ENCODE data around the gene LRRC32. TPM values are rescaled to one million over a fixed set of nuclear protein-coding genes. Genes with fewer than 3 reads are reported as not detected.

LRRC32 gene
- total and polyA plus RNA-seq, 9 of the 15 experiments (the other 6 are each of a cell fraction or from before 2014, with no cell fraction given), result 0.10 to 0.50 (median 0.19) TPM; not detected in 5

- DNase-seq (ENCODE audit: extremely low read depth in 1 of 4, low spot score in 3 of 4) (no peak), ATAC-seq (no peak), FAIRE-seq (no peak)
- CTCF ChIA-PET (ENCODE audit: low intra/inter-chr PET ratio), result no interaction called here
- Histone ChIP-seq H3K9me1 (ENCODE audit: control insufficient read depth, insufficient read depth, low read length) (no peaks in the 10 kb centered on the region), H4K20me1 (replicated peaks; ENCODE audit: control insufficient read depth, insufficient read depth, low read length) (0 out of 2 replicates have a peak, but pooled peaks cover 14% of the 10 kb centered on the region), H3K4me2 (ENCODE audit: insufficient read depth, low read length) (no peak overlapping the region), H3K36me3 (ENCODE audit: control insufficient read depth, insufficient read depth, low read length) (no peaks in the 10 kb centered on the region), H3K79me2 (ENCODE audit: control insufficient read depth, insufficient read depth, low read length) (no peaks in the 10 kb centered on the region), H3K27ac (ENCODE audit: extremely low read depth, low read depth, low read length) (no peak overlapping the region), H3K4me1 (replicated peaks in 1 of 2; ENCODE audit: control insufficient read depth in 2 of 2, insufficient read depth in 2 of 2, low read length in 2 of 2) (peaks cover 18 to 34% of the 10 kb centered on the region in 2 experiments; a peak in 4 of 5 replicates), H3K4me3 (no peak overlapping the region), H2AFZ (ENCODE audit: low read depth, low read length) (no peak overlapping the region), H3K9ac (ENCODE audit: insufficient read depth in 1 of 2, low read depth in 2 of 2, low read length in 2 of 2) (no peak overlapping the region), H3K27me3 (ENCODE audit: control insufficient read depth in 2 of 2, insufficient read depth in 2 of 2, low read length in 2 of 2) (peaks cover 12 to 18% of the 10 kb centered on the region in 2 experiments), H3K9me3 (replicated peaks; ENCODE audit: control insufficient read depth, insufficient read depth, low read depth, low read length) (no peaks in the 10 kb centered on the region)
- WGBS (ENCODE audit: insufficient coverage, low coverage, missing lambda C conversion rate), result 60% methylated on average over 5 of the region's 5 CpGs
- in situ Hi-C loops (cut with MboI) (no loop called here), intact Hi-C loops (cut with micrococcal nuclease) (no loop called here)
- no TSS peak for BruUV-seq (replicated peaks)
- POLR2A ChIA-PET, result no interaction called here
- no peak for TF ChIP-seq ZNF232 (CRISPR knock-in tag; IDR thresholded peaks at IDR 0.05)
- peak; percentile 33 for TF ChIP-seq RBM25 (IDR thresholded peaks at IDR 0.05; ENCODE audit: low read depth, low read length, severe bottlenecking)
Measured at GRCh38 chr11:76666830-76667229, 3.7 kb downstream of the LRRC32 start.

GRCh38 chr11:76666408-76666807, 4.1 kb downstream of the LRRC32 start:
- intact Hi-C loops (cut with micrococcal nuclease) (no loop called here), in situ Hi-C loops (cut with MboI) (no loop called here)
- Histone ChIP-seq H3K9me3 (replicated peaks; ENCODE audit: control insufficient read depth, insufficient read depth, low read depth, low read length) (no peaks in the 10 kb centered on the region), H3K4me3 (no peak overlapping the region), H3K9me1 (ENCODE audit: control insufficient read depth, insufficient read depth, low read length) (no peaks in the 10 kb centered on the region), H3K36me3 (ENCODE audit: control insufficient read depth, insufficient read depth, low read length) (no peaks in the 10 kb centered on the region), H3K4me2 (ENCODE audit: insufficient read depth, low read length) (no peak overlapping the region), H3K9ac (ENCODE audit: insufficient read depth in 1 of 2, low read depth in 2 of 2, low read length in 2 of 2) (no peak overlapping the region), H2AFZ (ENCODE audit: low read depth, low read length) (no peak overlapping the region), H4K20me1 (replicated peaks; ENCODE audit: control insufficient read depth, insufficient read depth, low read length) (0 out of 2 replicates have a peak, but pooled peaks cover 10% of the 10 kb centered on the region), H3K79me2 (ENCODE audit: control insufficient read depth, insufficient read depth, low read length) (no peaks in the 10 kb centered on the region), H3K27me3 (ENCODE audit: control insufficient read depth in 2 of 2, insufficient read depth in 2 of 2, low read length in 2 of 2) (peaks cover 12 to 18% of the 10 kb centered on the region in 2 experiments), H3K4me1 (replicated peaks in 1 of 2; ENCODE audit: control insufficient read depth in 2 of 2, insufficient read depth in 2 of 2, low read length in 2 of 2) (peaks cover 18 to 34% of the 10 kb centered on the region in 2 experiments; a peak in 4 of 5 replicates), H3K27ac (ENCODE audit: extremely low read depth, low read depth, low read length) (no peak overlapping the region)
- TF ChIP-seq CSDE1 (IDR thresholded peaks at IDR 0.05), result no peak
- no peak for TF ChIP-seq ATF6 (CRISPR knock-in tag; IDR thresholded peaks at IDR 0.05)
- 64% methylated on average over 4 of the region's 7 CpGs for WGBS (ENCODE audit: insufficient coverage, low coverage, missing lambda C conversion rate)
- BruUV-seq (replicated peaks), result no TSS peak
- ATAC-seq, result 0 out of 3 replicates have a peak, but pooled peaks have one; percentile 6
- ChIA-PET CTCF (ENCODE audit: low intra/inter-chr PET ratio) (no interaction called here), POLR2A (no interaction called here)
- no peak for DNase-seq (ENCODE audit: extremely low read depth in 1 of 4, low spot score in 3 of 4)
- no peak for FAIRE-seq
